GM21390 (cell line): ENCODE data around the gene CRB1.

Experiments
- ATAC-seq: cut with Tn5 transposase; IDR thresholded peaks from one replicate; pipeline ENCODE4 v1.9.1; 2021; ENCODE audit not compliant: unreplicated experiment

Gene CRB1

DNA sequence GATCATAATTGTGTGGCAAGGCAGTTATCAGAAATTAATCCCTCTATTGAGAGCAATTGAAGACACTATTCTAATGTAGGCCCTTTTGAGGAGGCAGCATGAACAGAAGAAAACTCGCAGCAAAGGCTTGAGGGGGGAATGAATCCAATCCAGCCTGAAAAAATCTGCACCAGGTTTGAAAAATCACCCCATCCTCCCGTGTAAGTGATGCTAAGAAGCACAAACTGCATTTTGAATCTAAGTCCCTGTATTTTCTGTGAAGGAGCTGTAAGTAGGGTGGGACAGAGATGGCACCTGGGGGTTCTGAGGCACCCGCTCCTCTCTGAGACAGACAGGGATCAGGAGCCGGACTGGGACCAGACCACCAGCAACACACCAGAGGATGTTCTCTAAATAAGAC lies at the start of gene CRB1:
TSS of gene CRB1 (plus strand) at position 241 of the 400 bp plus-strand sequence. CDS start 161 bp downstream, outside the sequence.
- no peak for ATAC-seq

DNA sequence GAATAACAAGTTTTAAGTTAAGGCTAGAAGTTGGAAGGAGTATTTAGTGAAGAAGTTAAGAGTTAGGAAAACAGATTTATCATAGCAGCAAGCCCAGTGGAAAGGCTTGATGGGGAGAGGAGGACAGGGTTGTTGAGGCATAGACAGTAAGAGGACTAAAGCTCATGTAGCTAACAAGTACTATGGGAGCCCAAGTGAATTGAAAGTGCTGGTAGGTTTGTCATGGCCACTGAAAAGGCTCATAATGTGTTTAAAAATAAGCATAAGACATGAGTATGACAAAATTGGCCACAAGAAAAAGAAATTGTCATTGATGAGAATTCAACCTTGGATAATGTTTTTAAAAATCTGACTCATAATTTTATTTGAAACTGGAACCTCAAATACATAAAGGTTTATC lies 49.2 kb upstream of the CRB1 start:
- no peak for ATAC-seq

DNA sequence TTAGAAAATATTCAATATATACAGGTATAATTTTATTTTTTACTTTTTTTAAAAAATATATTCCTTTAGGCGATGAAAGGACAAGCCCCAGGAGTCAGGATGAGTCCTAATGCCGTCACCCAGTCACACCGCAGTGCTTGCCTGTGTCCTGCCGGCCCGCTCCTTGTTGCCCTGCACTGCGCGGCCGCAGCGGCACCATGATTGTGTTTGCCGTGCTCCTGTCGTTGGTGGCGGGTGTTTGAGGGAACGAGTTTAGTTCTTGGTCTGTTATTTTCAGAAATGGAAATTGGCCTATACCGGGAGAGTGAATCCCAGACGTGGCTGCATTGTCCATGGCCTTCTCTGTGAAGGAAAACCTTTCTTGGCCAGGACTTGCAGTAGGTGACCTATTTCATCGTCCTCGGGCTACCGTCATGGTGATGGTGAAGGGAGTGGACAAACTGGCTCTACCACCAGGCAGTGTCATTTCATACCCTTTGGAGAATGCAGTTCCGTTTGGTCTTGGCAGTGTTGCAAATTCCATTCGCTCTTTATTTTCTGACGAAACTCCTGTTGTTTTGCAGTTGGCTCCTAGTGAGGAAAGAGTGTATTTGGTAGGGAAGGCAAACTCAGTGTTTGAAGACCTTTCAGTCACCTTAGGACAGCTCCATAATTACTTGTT lies 45.9 kb upstream of the CRB1 start:
- no peak for ATAC-seq

DNA sequence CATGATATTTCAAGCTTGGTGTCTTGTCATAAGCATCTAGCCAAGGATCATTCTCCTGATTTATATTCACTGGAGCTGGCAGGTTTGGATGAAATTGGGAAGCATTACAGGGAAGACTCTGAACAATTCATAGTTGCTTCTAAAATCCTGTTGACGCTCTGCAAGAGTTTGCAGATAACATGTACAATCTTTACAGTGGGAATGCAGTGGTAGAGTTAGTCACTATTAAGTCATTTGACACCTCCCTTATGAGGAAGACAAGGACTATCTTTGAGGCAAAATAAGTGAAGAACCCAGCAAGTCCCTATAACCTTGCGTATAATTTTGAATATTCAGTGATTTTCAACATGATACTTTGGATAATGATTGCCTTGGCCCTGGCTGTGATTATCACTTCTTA lies 45.3 kb upstream of the CRB1 start:
- ATAC-seq: no peak

DNA sequence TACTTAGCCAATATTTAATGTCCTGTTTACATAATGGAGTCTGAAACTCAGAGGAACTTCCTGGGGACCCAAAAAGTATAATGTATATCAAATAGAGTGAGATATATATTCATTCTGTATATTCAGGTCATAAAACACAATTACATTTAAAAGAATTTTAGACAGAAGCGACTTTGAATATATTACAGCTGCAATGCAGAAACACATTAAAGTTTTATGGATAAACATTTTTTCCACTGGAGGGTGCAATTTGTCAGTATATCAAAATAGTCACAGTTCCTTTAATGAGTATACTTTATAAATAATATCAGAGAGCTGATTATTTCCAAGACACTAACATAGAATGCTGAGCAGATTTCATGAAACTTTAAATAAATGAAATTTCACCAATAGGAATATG lies 43.9 kb upstream of the CRB1 start:
- ATAC-seq: no peak

DNA sequence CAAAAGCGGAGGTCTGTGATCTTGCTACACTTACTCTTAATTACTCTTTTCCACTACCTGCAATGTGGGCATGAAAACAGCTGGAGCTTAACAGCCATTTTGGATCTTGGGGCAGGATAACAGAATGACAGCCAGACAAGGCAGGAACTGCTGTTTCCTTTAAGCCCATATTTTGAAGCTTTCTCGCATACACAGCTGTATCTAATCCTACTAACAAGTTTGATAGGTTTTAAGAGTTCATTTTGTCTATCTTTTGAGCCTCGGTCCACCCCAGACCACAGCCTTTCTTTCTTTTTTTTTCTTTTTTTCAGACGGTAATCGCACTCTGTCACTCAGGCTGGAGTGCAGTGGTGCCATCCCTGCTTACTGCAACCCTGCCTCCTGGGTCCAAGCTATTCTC lies 42.4 kb upstream of the CRB1 start:
- ATAC-seq: no peak

DNA sequence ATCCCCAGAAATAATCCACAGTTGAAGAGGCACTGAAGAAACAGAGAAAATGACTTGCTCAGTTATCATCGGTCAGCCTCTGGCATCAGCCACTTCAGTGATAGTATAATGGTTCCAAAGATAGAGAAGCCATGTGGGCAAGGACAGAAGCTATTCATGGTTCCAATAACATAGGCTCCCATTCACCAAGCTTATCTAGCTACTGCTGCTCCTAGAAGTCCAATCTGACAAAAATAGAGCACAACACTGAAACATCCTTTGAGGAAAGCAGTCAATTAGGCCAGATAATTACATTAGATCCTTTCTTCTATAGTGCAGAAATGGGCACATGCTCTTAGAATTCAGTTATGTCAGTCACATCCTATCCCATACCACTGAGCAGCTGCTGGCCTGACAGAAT lies 33.5 kb upstream of the CRB1 start:
- no peak for ATAC-seq

DNA sequence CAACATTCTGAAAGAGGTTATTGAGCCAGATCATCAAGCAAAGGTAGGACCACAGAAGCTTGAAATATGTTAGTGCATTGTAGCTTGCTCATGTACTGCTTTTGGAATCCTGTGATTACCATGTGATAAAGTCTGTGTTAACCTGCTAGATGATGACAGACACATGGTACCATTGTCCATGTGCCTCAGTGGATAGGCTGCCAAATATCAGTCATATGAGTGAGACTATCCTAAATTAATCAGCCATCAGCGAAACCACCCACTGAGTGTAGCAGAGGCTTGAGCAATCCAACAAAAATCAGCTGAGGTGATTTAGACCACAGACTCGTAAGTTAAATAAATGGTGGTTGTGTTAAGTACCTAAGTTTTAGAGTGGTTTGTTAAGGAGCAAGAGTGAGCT lies 32.7 kb upstream of the CRB1 start:
- no peak for ATAC-seq

DNA sequence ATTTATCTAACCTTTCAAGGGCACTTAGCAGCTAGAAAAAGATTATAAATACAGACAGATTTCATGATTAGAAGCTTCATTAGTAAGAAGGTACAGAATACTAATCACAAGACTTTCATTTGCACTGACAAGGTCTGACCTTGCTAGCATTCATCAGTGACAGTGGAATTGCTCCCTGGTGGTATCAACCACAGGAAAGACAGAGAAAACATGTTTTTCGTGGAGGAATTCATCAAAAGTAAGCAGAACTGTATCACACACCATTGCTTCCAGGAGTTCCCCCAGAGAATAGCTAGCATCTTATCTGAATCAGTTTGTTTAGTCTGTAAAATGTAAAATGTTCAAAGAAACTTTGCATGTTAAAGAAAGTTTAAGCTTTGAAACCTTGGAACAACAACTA lies 20.6 kb upstream of the CRB1 start:
- ATAC-seq: no peak

DNA sequence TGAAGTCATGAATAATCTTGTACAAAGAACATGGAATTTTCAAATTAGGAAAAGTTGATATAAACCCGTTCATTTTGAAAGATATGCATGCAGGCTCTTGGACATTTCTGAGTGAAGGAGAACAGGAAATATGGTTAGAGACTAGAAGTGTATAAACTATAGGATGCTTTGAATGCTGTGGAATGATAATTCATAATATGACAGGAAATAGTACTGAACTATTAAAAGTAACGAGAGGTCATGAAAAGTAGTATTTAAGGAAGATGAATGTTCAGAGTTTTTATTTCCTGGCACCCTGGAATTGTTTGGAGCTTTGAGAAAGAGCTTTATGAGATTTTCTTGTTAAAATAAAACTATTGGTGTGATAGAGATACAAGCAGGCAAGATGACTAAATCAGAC lies 18.7 kb upstream of the CRB1 start:
- no peak for ATAC-seq

DNA sequence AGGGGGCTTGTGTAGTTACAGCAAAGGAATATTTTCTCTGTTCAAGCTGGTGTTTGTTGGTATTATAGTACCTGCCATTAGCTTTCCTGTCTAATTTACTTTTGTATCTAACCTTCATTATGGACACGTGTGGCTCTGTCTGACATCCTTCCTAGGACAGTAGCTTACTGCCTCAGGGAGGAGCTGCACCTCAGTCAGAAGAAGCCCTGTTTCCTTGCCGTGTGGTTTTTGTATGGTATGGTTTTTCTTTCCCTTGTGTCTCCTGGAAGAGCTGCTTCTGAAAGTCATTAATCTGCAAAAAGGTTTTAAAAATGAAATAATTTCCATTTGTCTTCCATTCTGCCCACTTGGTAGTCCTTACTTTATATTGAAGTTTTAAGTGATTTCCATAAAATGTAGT lies 17.4 kb upstream of the CRB1 start:
- ATAC-seq: no peak

DNA sequence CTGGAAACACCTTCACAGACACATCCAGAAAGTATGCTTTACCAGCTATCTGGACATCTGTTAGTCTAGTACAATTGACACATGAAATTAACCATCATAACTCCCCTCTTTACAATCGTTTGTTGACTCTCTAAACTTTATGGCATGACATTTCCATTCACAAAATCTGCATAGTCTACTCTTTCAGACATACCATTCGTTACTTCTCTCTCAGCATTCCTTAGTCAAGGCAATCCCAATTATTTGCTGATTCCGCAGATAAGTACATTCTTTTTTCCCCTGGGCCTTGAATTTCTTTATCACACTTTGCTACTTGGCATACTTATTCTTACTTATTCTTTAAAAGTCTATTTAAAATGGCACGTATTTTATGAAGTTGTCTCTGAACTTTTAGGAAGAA lies 15.1 kb upstream of the CRB1 start:
- ATAC-seq: no peak

DNA sequence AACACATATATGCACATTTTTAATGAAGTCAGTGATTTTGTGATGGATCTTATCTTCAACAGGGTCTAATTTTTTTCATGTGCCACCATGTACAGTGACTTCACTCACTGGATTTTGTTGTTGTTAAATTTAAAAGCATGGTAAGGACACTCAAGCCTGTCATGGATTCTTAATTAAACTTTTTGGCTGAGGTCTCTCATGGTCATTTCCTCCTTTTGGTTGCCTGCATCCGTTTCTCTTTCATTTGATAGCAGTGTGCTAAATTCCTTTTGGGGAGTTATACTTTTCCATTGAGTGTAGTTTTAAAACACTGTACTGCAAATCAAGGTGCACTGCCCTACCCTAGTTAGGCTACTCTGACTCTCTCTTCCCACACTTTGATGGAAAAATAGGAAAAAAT lies 13.2 kb upstream of the CRB1 start:
- no peak for ATAC-seq

DNA sequence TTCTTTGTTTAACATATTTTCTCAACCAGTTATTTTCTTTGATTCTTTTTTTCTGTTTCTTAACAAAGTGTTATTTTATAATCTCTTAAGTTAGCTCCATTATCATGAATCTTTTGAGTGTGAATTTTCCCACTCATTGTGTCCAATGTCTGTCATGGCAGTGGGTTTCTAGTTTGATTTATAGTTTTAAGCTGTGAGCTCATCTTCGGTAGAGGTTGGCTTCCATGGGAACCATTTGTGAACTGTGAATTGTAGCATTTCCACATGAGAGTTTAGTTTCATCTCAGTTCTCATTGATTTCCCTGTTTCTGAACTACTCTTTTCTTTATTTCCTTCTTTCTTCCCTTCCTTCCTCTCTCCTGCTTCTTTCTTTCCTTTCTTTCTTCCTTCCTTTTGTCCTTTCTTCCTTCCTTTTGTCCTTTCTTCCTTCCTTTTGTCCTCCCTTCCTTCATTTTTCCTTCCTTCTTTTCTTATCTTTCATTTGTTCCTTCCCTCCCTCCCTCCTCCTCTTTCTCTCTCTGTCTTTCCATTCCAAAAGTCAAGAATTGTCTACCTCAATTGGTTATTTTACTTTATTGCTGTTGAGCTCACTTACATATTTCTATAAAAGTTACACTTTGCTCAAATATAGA lies 3.0 kb upstream of the CRB1 start:
- no peak for ATAC-seq

DNA sequence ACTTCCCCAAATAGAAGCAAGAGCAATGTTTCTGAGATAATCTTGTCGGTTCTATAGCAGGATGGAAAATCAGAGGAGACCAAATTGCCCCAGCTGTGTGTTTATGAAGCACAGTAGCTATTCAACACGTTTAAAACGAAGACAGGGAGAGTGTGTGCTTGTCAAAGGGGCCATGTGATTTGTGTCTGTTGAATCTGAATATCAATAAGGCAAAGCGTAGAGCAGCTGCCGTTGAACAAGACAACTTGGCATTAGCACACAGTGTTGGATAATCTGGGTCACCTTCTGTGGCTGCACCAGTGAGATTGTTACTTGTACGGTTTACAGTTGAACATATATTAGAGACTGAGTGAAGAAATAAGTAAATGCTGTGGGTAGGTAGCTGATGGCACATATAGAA lies 1.0 kb downstream of the CRB1 start:
- no peak for ATAC-seq

DNA sequence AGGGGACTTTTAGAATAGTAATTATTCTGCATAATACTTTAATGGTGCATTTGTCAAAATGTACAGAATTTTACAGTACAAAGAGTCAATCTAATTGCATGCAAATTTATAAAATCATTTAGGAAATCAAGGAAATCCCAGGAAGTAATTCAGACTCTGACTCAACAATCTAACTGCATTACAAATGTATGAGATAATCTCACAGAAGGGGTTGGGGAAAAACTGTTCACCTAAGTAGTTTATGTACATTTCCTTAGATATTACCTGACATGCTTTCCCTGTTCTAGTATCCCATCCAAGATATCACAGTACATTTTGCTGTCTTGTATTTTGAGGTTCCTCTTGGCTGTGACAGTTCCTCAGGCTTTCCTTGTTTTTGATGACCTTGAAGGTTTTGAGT lies 4.7 kb downstream of the CRB1 start:
- no peak for ATAC-seq

DNA sequence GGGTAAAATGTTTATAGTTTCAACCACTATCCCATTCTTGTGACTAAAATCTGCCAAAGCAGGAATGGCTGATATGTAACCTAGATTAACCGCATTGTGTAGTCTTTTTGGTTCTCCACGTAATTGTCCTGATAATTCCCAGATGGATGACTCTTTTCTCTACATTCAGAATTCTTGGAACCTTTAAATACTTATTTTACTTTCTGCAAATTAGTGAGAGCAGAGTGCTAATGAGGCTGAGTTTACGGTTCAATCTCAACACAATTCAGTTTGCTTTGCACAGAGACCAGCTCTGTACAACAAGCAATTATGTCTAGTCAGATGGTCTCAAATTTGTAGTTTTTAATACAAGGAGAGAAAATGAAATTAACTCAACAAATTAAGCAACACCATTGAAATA lies 9.1 kb downstream of the CRB1 start:
- no peak for ATAC-seq

DNA sequence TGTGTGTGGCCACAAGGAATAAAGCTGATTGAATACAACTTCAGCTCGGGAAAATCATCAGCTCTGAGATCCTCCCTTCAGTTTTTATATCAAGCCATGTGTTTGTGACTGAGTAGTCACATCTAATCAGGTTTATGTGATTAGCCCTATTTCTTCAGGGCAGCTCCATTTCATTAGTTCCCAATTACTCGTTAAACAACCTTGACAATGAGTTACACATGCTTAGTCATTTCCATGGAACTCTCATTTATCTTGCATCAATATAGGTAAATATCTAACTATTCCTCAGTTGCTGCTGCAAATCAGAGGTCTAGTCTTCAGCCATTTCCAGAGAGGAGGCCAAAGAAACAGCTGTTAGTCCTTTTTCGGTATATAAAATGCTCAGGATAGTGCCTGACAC lies 16.3 kb downstream of the CRB1 start:
- ATAC-seq: no peak

DNA sequence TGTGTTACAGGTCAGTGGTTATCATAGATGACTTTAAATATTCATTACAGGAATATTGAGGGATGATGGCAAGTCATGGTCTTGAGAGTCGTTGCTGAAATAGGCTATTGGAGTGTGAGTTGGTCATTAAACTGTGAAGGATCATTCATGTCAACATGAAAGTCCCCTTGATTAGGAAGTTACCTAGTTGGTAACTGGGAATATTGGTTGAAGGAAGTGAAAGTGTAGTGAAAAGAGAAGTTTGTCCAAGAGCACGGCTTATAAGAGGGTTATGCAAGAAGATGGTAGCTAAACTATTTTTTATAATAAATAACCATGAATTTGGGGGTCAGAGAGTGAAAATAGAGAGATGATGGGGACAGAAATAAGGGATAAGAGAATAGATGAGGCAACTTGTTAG lies 16.9 kb downstream of the CRB1 start:
- no peak for ATAC-seq

DNA sequence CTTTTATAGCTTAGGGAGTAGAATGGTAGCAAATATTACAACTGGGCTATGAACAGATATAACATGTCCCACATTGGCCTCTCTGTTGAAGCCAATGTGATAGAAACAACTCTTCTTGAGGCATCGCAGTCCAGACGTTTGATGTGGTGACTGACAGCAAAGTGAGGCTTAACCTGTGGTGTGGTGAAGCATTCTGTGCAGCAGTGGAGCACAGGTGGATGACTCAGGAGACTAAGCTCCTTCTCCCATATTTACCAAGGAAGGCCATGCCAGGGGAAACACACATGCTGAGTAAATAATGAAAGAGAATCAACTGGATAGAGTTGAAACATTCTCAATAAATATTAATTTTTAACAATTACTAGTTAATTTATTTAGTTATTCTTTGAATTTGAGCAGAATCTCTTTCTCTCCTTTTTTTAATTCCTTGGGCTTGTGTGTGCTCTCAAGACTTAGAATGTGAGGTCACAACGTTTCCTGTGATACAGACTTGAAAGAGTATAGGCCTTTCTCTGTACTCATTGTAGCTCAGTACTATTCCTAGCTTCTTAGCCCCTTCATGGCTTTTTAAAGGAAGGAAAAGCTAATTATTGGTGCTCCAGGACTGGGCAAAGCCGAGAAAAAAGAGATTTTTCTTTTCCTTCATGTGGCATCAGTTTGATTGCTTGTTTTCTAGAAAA lies 17.6 kb downstream of the CRB1 start:
- no peak for ATAC-seq

DNA sequence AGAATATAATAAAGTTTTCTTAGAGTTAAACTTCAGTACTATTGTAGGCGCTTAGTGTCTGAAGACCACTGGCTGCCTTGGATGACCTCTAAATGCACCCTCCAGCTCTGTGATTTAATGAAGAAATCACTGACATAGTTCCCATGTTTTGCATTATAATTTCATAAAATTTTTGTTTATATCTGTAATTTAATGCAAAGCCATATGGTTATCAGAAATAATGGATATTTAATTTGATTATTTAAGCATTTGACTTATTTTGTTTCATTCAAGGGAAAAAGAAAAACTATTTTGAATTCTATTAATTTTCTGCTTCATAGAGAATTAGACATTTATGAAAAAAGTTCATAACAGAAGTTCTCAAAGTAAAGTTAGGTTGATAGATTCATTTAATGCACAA lies 18.6 kb downstream of the CRB1 start:
- ATAC-seq: no peak

DNA sequence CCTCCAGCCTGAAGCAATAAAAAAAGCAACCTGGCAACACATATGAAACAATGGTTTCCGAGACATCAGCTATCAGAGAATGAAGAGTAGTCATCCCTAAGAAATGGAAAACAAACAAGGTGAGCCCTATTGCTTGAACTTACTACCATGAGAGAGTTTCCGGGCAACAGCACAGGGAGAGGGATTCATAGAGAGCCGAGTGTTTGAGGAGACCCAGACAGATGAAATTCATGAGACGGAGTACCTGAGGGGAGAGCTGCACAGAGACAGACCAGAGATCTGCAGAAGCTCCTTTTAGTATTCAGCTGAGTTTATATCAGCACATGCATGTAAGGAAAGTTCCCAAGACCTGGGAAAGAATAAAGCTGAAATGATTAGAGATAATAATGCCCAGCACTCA lies 19.8 kb downstream of the CRB1 start:
- no peak for ATAC-seq

DNA sequence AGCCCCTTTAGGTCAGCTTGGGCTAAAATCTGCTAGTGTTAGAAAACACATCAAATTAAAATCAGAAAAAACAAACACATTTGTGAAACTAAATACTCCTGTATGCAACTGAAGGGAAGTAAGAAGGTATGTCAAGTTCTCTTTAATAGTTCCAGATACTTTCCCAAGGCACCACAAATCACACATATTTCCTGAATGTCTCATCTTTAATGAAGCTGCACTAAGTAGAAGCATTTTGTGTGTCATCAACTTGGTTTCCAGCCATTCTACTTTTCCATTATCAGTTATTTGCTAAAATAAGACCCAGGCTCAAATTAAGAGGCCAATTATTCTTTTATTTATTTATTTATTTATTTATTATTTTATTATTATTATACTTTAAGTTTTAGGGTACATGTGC lies 34.7 kb downstream of the CRB1 start:
- ATAC-seq: no peak
